PFSK-1 (cell line): ENCODE data around the gene FAM13A.

Source experiments
- FOXP2 ChIP-seq: optimal IDR thresholded peaks from 2 replicates; pipeline ENCODE3; 2011; ENCODE audit warnings: borderline replicate concordance, control low read depth, inconsistent platforms; ENCODE audit not compliant: insufficient read depth; ENCODE audit errors: extremely low read length, extremely low read depth
- POLR2AphosphoS5 ChIP-seq: IDR thresholded peaks from 2 replicates; pipeline ENCODE4 v1.6.1; 2012; ENCODE audit warnings: low read depth, mild to moderate bottlenecking, control low read depth, low read length, moderate library complexity
- SIN3A ChIP-seq: IDR thresholded peaks from 2 replicates; pipeline ENCODE4 v1.6.1; 2012; ENCODE audit warnings: mild to moderate bottlenecking, low read length, moderate library complexity, borderline replicate concordance; ENCODE audit not compliant: insufficient read depth
- TAF1 ChIP-seq: IDR thresholded peaks from 2 replicates; pipeline ENCODE4 v1.6.1; 2012; ENCODE audit warnings: low read length, control low read depth, borderline replicate concordance; ENCODE audit not compliant: insufficient read depth
- TF ChIP-seq, protein P1 (sequence below), 2 experiments: IDR thresholded peaks; 2 replicates each; pipeline versions ENCODE4 v1.6.1 to v1.8.0; 2011 to 2012; ENCODE audit warnings: low read depth in 2 of 2, low read length in 2 of 2, control low read depth in 1 of 2, inconsistent platforms in 1 of 2, mild to moderate bottlenecking in 1 of 2, moderate library complexity in 1 of 2; ENCODE audit not compliant: insufficient read depth in 1 of 2

- TF ChIP-seq, protein P1, sequence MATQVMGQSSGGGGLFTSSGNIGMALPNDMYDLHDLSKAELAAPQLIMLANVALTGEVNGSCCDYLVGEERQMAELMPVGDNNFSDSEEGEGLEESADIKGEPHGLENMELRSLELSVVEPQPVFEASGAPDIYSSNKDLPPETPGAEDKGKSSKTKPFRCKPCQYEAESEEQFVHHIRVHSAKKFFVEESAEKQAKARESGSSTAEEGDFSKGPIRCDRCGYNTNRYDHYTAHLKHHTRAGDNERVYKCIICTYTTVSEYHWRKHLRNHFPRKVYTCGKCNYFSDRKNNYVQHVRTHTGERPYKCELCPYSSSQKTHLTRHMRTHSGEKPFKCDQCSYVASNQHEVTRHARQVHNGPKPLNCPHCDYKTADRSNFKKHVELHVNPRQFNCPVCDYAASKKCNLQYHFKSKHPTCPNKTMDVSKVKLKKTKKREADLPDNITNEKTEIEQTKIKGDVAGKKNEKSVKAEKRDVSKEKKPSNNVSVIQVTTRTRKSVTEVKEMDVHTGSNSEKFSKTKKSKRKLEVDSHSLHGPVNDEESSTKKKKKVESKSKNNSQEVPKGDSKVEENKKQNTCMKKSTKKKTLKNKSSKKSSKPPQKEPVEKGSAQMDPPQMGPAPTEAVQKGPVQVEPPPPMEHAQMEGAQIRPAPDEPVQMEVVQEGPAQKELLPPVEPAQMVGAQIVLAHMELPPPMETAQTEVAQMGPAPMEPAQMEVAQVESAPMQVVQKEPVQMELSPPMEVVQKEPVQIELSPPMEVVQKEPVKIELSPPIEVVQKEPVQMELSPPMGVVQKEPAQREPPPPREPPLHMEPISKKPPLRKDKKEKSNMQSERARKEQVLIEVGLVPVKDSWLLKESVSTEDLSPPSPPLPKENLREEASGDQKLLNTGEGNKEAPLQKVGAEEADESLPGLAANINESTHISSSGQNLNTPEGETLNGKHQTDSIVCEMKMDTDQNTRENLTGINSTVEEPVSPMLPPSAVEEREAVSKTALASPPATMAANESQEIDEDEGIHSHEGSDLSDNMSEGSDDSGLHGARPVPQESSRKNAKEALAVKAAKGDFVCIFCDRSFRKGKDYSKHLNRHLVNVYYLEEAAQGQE (IDR thresholded peaks at IDR 0.05; ENCODE audit: insufficient read depth in 1 of 2, low read depth in 2 of 2, low read length in 2 of 2) = no peak
- TF ChIP-seq POLR2AphosphoS5 = no peak
- TF ChIP-seq SIN3A = no peak
- TF ChIP-seq TAF1 = no peak
- TF ChIP-seq FOXP2 = no peak
Measured at GRCh38 chr4:88705805-88706492, 351.0 kb downstream of the FAM13A start.
